Activated naive CD4-positive, alpha-beta T cell treated with anti-CD3 and anti-CD28 coated beads for 36 hours (primary cell): ENCODE data around the gene PRCC. TPM values are rescaled to one million over a fixed set of nuclear protein-coding genes. Genes with fewer than 3 reads are reported as not detected.

Experiments used
- CTCF ChIA-PET: fragments of 350-600 bp; sonication (Branson Sonifier 250); formaldehyde crosslinking; loops from one replicate; lab custom pipeline; 2021; ENCODE audit warnings: antibody characterized with exemption; lab: Charles Lee
- DNase-seq: peaks from one replicate; pipeline ENCODE4 v3.0.0-alpha.2; 2020
- H3K27ac Mint-ChIP-seq: one replicate; pipeline ENCODE4 v1.8.0; 2021; ENCODE audit warnings: mild to moderate bottlenecking, mixed read lengths
- H3K27me3 Mint-ChIP-seq: one replicate; pipeline ENCODE4 v1.8.0; 2021; ENCODE audit warnings: low read depth, mixed read lengths
- H3K36me3 Mint-ChIP-seq: one replicate; pipeline ENCODE4 v1.8.0; 2021; ENCODE audit warnings: low read depth, mixed read lengths
- H3K4me1 Mint-ChIP-seq: one replicate; pipeline ENCODE4 v1.8.0; 2021; ENCODE audit warnings: low read depth, mixed read lengths
- H3K4me3 Mint-ChIP-seq: one replicate; pipeline ENCODE4 v1.8.0; 2021; ENCODE audit warnings: mild to moderate bottlenecking, moderate library complexity, mixed read lengths
- H3K9me3 Mint-ChIP-seq: one replicate; pipeline ENCODE4 v1.8.0; 2021; ENCODE audit warnings: mixed read lengths
- intact Hi-C: fragments of 100-400 bp; cut with micrococcal nuclease; formaldehyde crosslinking; loops from one replicate; pipeline ENCODE4 v1.15.1; 2023
- total RNA-seq, 2 experiments: library from RNA; stranded (reverse); gene quantifications; one replicate each; pipeline ENCODE4 v1.2.3, GENCODE V29; 2021

PRCC gene
- total RNA-seq, 2 experiments from 2014 or later = 55.2 to 55.8 TPM

DNA sequence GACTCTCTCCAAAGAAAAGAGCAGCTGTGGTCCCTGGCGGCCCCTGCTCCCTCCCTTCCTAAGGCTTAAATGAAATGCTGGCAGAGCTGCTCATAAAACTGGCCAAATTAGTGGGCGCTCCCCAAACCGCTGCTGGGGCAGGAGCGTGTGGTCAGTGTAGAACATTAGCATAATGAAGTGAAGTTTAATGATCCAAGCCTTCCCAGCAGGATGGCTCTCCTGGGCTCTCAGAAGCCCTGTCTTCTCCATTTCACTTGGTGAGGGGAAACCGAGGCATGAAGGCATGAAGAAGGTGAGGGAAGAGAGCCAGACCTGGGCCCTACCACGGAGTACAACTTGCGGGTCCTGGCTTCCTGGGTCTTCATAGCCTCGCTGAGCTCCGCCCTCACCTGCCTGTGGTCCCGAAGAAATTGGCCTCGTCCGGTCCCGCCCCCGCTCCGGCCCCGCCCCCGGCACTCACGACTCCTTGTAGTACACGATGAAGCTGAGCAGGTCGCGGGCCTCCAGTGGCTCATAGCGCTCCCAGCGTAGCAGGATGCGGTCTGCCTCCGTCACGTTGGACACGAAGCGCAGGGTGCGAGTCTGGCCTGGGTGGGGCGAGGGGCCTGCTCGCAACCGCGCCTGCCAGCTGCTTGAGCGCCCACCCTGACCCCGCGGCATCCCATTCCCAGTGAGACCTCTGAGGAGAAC, 81.3 kb downstream of the PRCC start:
- no peak overlapping the region for H3K27ac Mint-ChIP-seq
- H3K4me1 Mint-ChIP-seq = peaks cover 22% of the 10 kb centered on the region
- H3K27me3 Mint-ChIP-seq = peaks cover 49% of the 10 kb centered on the region
- DNase-seq = peak; percentile 86
- intact Hi-C loops = loop anchor here (1.0 kb wide), 1 partner anchor 12 kb away; the partner anchor contains the start of gene NTRK1
- no peak overlapping the region for H3K4me3 Mint-ChIP-seq
- H3K36me3 Mint-ChIP-seq = no peaks in the 10 kb centered on the region
- CTCF ChIA-PET = interaction anchor here (0.6 to 4.3 kb wide), 7 partner anchors 11 to 234 kb away, joined by 3 to 33 read pairs (median 4); partner anchors contain the start of genes INSRR and NTRK1
- H3K9me3 Mint-ChIP-seq = no peaks in the 10 kb centered on the region

DNA sequence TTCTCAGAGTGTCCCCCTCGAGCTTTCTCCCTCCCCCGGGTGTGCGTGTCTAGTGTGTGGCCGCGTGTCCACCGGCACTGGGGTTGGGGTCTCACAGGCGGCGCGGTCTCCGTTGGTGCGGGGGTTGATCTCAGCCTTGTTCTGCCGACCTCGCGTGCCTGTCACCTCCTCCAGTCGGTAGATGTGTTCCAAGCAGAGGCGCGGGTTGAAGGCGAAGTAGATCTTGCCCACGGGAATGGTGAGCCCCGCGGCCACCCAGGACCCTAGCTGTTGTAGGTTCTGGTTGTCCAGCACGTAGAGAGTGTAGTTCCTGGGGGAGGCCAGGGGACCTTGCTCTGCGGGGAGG, 81.8 kb downstream of the PRCC start:
- H3K27me3 Mint-ChIP-seq = peaks cover 45% of the 10 kb centered on the region
- H3K9me3 Mint-ChIP-seq = no peaks in the 10 kb centered on the region
- H3K27ac Mint-ChIP-seq = no peak overlapping the region
- H3K36me3 Mint-ChIP-seq = no peaks in the 10 kb centered on the region
- no peak overlapping the region for H3K4me3 Mint-ChIP-seq
- intact Hi-C loops = no loop called here
- CTCF ChIA-PET = interaction anchor here (0.6 to 4.3 kb wide), 6 partner anchors 11 to 235 kb away, joined by 3 to 33 read pairs (median 4); partner anchors contain the start of genes INSRR and NTRK1
- H3K4me1 Mint-ChIP-seq = peaks cover 20% of the 10 kb centered on the region
- DNase-seq = no peak

Other genes with a start within 250 kb of the PRCC start
- 10 to 100 TPM in 1 of 2 experiments, 1 to 10 TPM in 1; 9.4 to 10.6 TPM for gene IQGAP3, start 195.0 kb upstream of the PRCC start, total RNA-seq
- gene TTC24, start 187.8 kb upstream of the PRCC start, total RNA-seq = 1 to 10 TPM; 3.1 to 3.9 TPM
- gene NAXE, start 175.8 kb upstream of the PRCC start, total RNA-seq = 10 to 100 TPM; 77.4 to 84.6 TPM
- 10 to 100 TPM; 37.5 to 38.3 TPM for gene GPATCH4, start 166.1 kb upstream of the PRCC start, total RNA-seq
- gene HAPLN2, start 148.1 kb upstream of the PRCC start, total RNA-seq = under 1 TPM; 0.40 to 0.55 TPM
- not detected for gene BCAN, start 125.4 kb upstream of the PRCC start, total RNA-seq
- not detected for gene NES, start 90.1 kb upstream of the PRCC start, total RNA-seq
- under 1 TPM; 0.45 to 0.72 TPM for gene CRABP2, start 62.0 kb upstream of the PRCC start, total RNA-seq
- gene METTL25B, start 39.1 kb upstream of the PRCC start, total RNA-seq = 10 to 100 TPM; 35.3 to 35.5 TPM
- gene ISG20L2, start 38.8 kb upstream of the PRCC start, total RNA-seq = 10 to 100 TPM; 24.8 to 28.7 TPM
- 100 to 1,000 TPM in 1 of 2 experiments, 10 to 100 TPM in 1; 91.1 to 114 TPM for gene MRPL24, start 26.4 kb upstream of the PRCC start, total RNA-seq
- 100 to 1,000 TPM; 282 to 283 TPM for gene HDGF, start 15.9 kb upstream of the PRCC start, total RNA-seq
- gene SH2D2A, start 49.3 kb downstream of the PRCC start, total RNA-seq = 100 to 1,000 TPM; 134 to 138 TPM
- not detected for gene INSRR, start 91.6 kb downstream of the PRCC start, total RNA-seq
- gene NTRK1, start 93.3 kb downstream of the PRCC start, total RNA-seq = under 1 TPM in 1 of 2 experiments, not detected in 1; 0.67 TPM
- gene PEAR1, start 126.2 kb downstream of the PRCC start, total RNA-seq = not detected
- not detected for gene LRRC71, start 153.1 kb downstream of the PRCC start, total RNA-seq